SK-N-SH (cell line): ENCODE measurements around the gene GPR137. TPM values are rescaled to one million over a fixed set of nuclear protein-coding genes. Genes with fewer than 3 reads are reported as not detected.

Experiments
- CTCF ChIA-PET: fragments of 300-600, 350-600 bp; formaldehyde crosslinking; extraction: SDS; loops from one replicate; lab custom pipeline; 2021; lab: Yijun Ruan, JAX
- POLR2A ChIA-PET: fragments of 350-600 bp; sonication (Branson Sonifier 250); formaldehyde crosslinking; extraction: SDS; loops from one replicate; lab custom pipeline; 2020; ENCODE audit warnings: antibody characterized with exemption, inconsistent platforms; lab: Yijun Ruan, JAX
- DNase-seq: peaks from one replicate; pipeline ENCODE4 v3.0.0; 2012
- H2AFZ ChIP-seq: fragments of 200-600 bp; sonication (generic); 2 replicates; pipeline ENCODE4 v1.8.1; 2016; ENCODE audit warnings: antibody characterized with exemption, mild to moderate bottlenecking, low read depth
- H3F3A ChIP-seq: fragments of 200-600 bp; sonication (generic); replicated peaks from 2 replicates; pipeline ENCODE3; 2016; ENCODE audit warnings: antibody characterized with exemption, mild to moderate bottlenecking; ENCODE audit not compliant: insufficient read depth
- H3K27ac ChIP-seq, 2 experiments: fragments of 200-500 bp in 1 of 2; fragments of 200-600 bp in 1 of 2; sonication (Bioruptor generic) in 1 of 2; sonication (generic), shearing (Covaris generic) in 1 of 2; 2 replicates each; pipeline versions ENCODE4 v1.5.1 to v1.6.1; 2014 to 2016; ENCODE audit warnings: low read depth in 2 of 2, inconsistent platforms in 1 of 2, low read length in 1 of 2, mild to moderate bottlenecking in 1 of 2, mixed read lengths in 1 of 2
- H3K27me3 ChIP-seq: fragments of 200-600 bp; sonication (generic), shearing (Covaris generic); 2 replicates; pipeline ENCODE4 v1.6.1; 2016; ENCODE audit warnings: mixed run types; ENCODE audit not compliant: insufficient read depth
- H3K36me3 ChIP-seq, 2 experiments: fragments of 200-500 bp in 1 of 2; fragments of 200-600 bp in 1 of 2; sonication (Bioruptor generic) in 1 of 2; sonication (generic) in 1 of 2; replicated peaks in 1 of 2; 2 replicates each; pipeline versions ENCODE3 to v1.5.1; 2014 to 2016; ENCODE audit warnings: low read length in 1 of 2, mild to moderate bottlenecking in 1 of 2; ENCODE audit not compliant: insufficient read depth in 2 of 2, control insufficient read depth in 1 of 2
- H3K4me1 ChIP-seq, 2 experiments: fragments of 200-500 bp in 1 of 2; fragments of 200-600 bp in 1 of 2; sonication (Bioruptor generic) in 1 of 2; sonication (generic), shearing (Covaris generic) in 1 of 2; 2 replicates each; pipeline versions ENCODE4 v1.5.1 to v1.6.1; 2014 to 2016; ENCODE audit warnings: low read depth in 1 of 2, low read length in 1 of 2, mixed run types in 1 of 2; ENCODE audit not compliant: insufficient read depth in 2 of 2, control insufficient read depth in 1 of 2
- H3K4me2 ChIP-seq: fragments of 200-600 bp; sonication (generic), shearing (Covaris generic); 2 replicates; pipeline ENCODE4 v1.6.1; 2017; ENCODE audit warnings: mixed run types
- H3K4me3 ChIP-seq, 2 experiments: fragments of 200-500 bp in 1 of 2; fragments of 200-600 bp in 1 of 2; sonication (Bioruptor generic) in 1 of 2; sonication (generic), shearing (Covaris generic) in 1 of 2; 2 replicates each; pipeline versions ENCODE4 v1.5.1 to v1.8.1; 2014 to 2016; ENCODE audit warnings: low read depth in 2 of 2, inconsistent platforms in 1 of 2, low read length in 1 of 2, mild to moderate bottlenecking in 1 of 2, mixed read lengths in 1 of 2, moderate library complexity in 1 of 2
- H3K79me2 ChIP-seq: fragments of 200-600 bp; sonication (generic); 2 replicates; pipeline ENCODE4 v1.8.1; 2017; ENCODE audit warnings: mild to moderate bottlenecking; ENCODE audit not compliant: insufficient read depth
- H3K9ac ChIP-seq: fragments of 200-600 bp; sonication (generic); 2 replicates; pipeline ENCODE4 v1.6.1; 2017; ENCODE audit warnings: mixed run types
- H3K9me2 ChIP-seq: fragments of 200-600 bp; sonication (generic); 2 replicates; pipeline ENCODE4 v1.6.1; 2017; ENCODE audit warnings: mixed run types
- H3K9me3 ChIP-seq: fragments of 200-600 bp; sonication (generic); 2 replicates; pipeline ENCODE4 v1.6.1; 2017; ENCODE audit warnings: mixed run types, mild to moderate bottlenecking, moderate library complexity
- H4K20me1 ChIP-seq: fragments of 200-600 bp; sonication (generic); 2 replicates; pipeline ENCODE4 v1.6.1; 2017; ENCODE audit warnings: mild to moderate bottlenecking, mixed run types; ENCODE audit not compliant: insufficient read depth
- CTCF ChIP-seq: fragments of 200-600 bp; sonication (generic); IDR thresholded peaks from 2 replicates; pipeline ENCODE4 v1.6.1; 2017; ENCODE audit warnings: antibody characterized with exemption, mild to moderate bottlenecking, moderate library complexity
- ELF1 ChIP-seq: IDR thresholded peaks from 2 replicates; pipeline ENCODE4 v1.4.0; 2012
- EZH2phosphoT487 ChIP-seq: fragments of 200-600 bp; sonication (generic); IDR thresholded peaks from 2 replicates; pipeline ENCODE4 v1.6.1; 2017; ENCODE audit warnings: low read depth, mixed run types, mild to moderate bottlenecking, antibody characterized with exemption, moderate library complexity, borderline replicate concordance
- FOXM1 ChIP-seq: IDR thresholded peaks from 2 replicates; pipeline ENCODE4 v1.4.0; 2012; ENCODE audit warnings: low read depth, mild to moderate bottlenecking
- GATA2 ChIP-seq: sonication (generic); formaldehyde crosslinking; IDR thresholded peaks from 2 replicates; pipeline ENCODE4 v1.5.0; 2020; ENCODE audit warnings: mild to moderate bottlenecking, missing genetic modification reagents
- IRF3 ChIP-seq: fragments of 150-350 bp; IDR thresholded peaks from 2 replicates; pipeline ENCODE4 v1.6.1; 2016; ENCODE audit warnings: mild to moderate bottlenecking, low read depth, low read length
- JUND ChIP-seq: IDR thresholded peaks from 2 replicates; pipeline ENCODE4 v1.4.0; 2012
- MXI1 ChIP-seq: IDR thresholded peaks from 2 replicates; pipeline ENCODE4 v1.6.1; 2012; ENCODE audit warnings: mild to moderate bottlenecking, low read depth, low read length, improper control_type of control experiment
- NRF1 ChIP-seq: IDR thresholded peaks from 2 replicates; pipeline ENCODE4 v1.6.1; 2012; ENCODE audit warnings: low read depth, mild to moderate bottlenecking, low read length
- PBX3 ChIP-seq: IDR thresholded peaks from 2 replicates; pipeline ENCODE4; 2012
- RAD21 ChIP-seq: IDR thresholded peaks from 2 replicates; pipeline ENCODE4 v1.6.1; 2012; ENCODE audit warnings: mild to moderate bottlenecking, low read length
- RXRA ChIP-seq: IDR thresholded peaks from 2 replicates; pipeline ENCODE4 v1.4.0; 2012; ENCODE audit warnings: low read depth, mild to moderate bottlenecking, borderline replicate concordance
- SMC3 ChIP-seq: IDR thresholded peaks from 2 replicates; pipeline ENCODE4 v1.6.1; 2012; ENCODE audit warnings: low read depth, low read length, improper control_type of control experiment
- TAF1 ChIP-seq: IDR thresholded peaks from 2 replicates; pipeline ENCODE4 v1.6.1; 2012; ENCODE audit warnings: low read depth, mild to moderate bottlenecking, low read length, moderate library complexity, borderline replicate concordance
- TCF12 ChIP-seq: IDR thresholded peaks from 2 replicates; pipeline ENCODE4 v1.4.0; 2012
- USF1 ChIP-seq: IDR thresholded peaks from 2 replicates; pipeline ENCODE4 v1.4.0; 2012; ENCODE audit warnings: low read depth, borderline replicate concordance
- YY1 ChIP-seq: IDR thresholded peaks from 2 replicates; pipeline ENCODE4 v1.4.0; 2012; ENCODE audit warnings: low read depth, mild to moderate bottlenecking
- WGBS: methylation state at CpG from one replicate; pipeline ENCODE4 v1.1.6; 2017; ENCODE audit warnings: low lambda C conversion rate; 5-methylcytosine and 5-hydroxymethylcytosine counted together
- polyA plus RNA-seq, 3 experiments: library from polyadenylated mRNA; depleted of rRNA; stranded (reverse); fragments of >200 nt; gene quantifications; 2 replicates each; pipeline ENCODE4 v1.2.3, GENCODE V29; 2012

The GPR137 gene
- polyA plus RNA-seq, 1 of the 3 experiments (the other 2 are of a cell fraction), result 29.9 TPM

- peak; percentile 95 for TF ChIP-seq PBX3
- TF ChIP-seq JUND, result peak; percentile 90
Measured at GRCh38 chr11:64334764-64335735, 49.4 kb downstream of the GPR137 start (continued).

- no peak overlapping the region for H3K9ac ChIP-seq
- peaks cover 5% of the 10 kb centered on the region for H3F3A ChIP-seq
- no peak overlapping the region for H3K4me2 ChIP-seq
- WGBS, result 58% methylated on average over 8 of the region's 8 CpGs
- H3K4me3 ChIP-seq, result no peak overlapping the region
- H3K27me3 ChIP-seq, result no peaks in the 10 kb centered on the region
- TF ChIP-seq RAD21, result no peak
- no peak for TF ChIP-seq TCF12
- TF ChIP-seq CTCF, result no peak
- TF ChIP-seq FOXM1, result no peak
- no peak overlapping the region for H3K27ac ChIP-seq
- CTCF ChIA-PET, result interaction anchor here (0.7 to 1.4 kb wide), 3 partner anchors 15 to 34 kb away, joined by 3 read pairs; no protein-coding TSS in a partner anchor
- H3K4me1 ChIP-seq, result peaks cover 0 to 4% of the 10 kb centered on the region in 2 experiments; a peak in 1 of 4 replicates
- H3K79me2 ChIP-seq, result no peaks in the 10 kb centered on the region
- no peaks in the 10 kb centered on the region for H3K36me3 ChIP-seq
- H2AFZ ChIP-seq, result no peak overlapping the region
- POLR2A ChIA-PET, result no interaction called here
- no peaks in the 10 kb centered on the region for H3K9me3 ChIP-seq
- H4K20me1 ChIP-seq, result no peaks in the 10 kb centered on the region
- no peaks in the 10 kb centered on the region for H3K9me2 ChIP-seq
- no peak for DNase-seq
Measured at GRCh38 chr11:64337538-64338249, 52.0 kb downstream of the GPR137 start.

GRCh38 chr11:64338716-64339115, 53.1 kb downstream of the GPR137 start:
- POLR2A ChIA-PET, result no interaction called here

More at GRCh38 chr11:64338716-64339115, 53.1 kb downstream of the GPR137 start:
- H3K27me3 ChIP-seq, result no peaks in the 10 kb centered on the region
- H3K36me3 ChIP-seq, result no peaks in the 10 kb centered on the region
- 82% methylated on average over 7 of the region's 8 CpGs for WGBS
- no peak overlapping the region for H3K9ac ChIP-seq
- peaks cover 0 to 4% of the 10 kb centered on the region in 2 experiments; a peak in 1 of 4 replicates for H3K4me1 ChIP-seq
- no peak overlapping the region for H3K27ac ChIP-seq
- TF ChIP-seq GATA2 (CRISPR knock-in tag) (no peak), YY1 (no peak), NRF1 (no peak), FOXM1 (no peak), SMC3 (no peak), JUND (no peak), IRF3 (no peak), MXI1 (no peak), ELF1 (no peak), TAF1 (no peak), TCF12 (no peak), EZH2phosphoT487 (no peak), USF1 (no peak), RXRA (no peak)
- no peak overlapping the region for H3K4me2 ChIP-seq
- no peak for DNase-seq
- CTCF ChIA-PET, result interaction anchor here (1.2 kb wide), 1 partner anchor 16 kb away, joined by 3 read pairs; no protein-coding TSS in a partner anchor
- H3F3A ChIP-seq, result peaks cover 5% of the 10 kb centered on the region
- no peaks in the 10 kb centered on the region for H3K9me2 ChIP-seq
- no peaks in the 10 kb centered on the region for H3K9me3 ChIP-seq
- no peaks in the 10 kb centered on the region for H4K20me1 ChIP-seq
- no peak overlapping the region for H3K4me3 ChIP-seq
- H2AFZ ChIP-seq, result no peak overlapping the region
- no peaks in the 10 kb centered on the region for H3K79me2 ChIP-seq
